Neural cell (in vitro differentiated cells): ENCODE data around the gene PPM1N. TPM values are rescaled to one million over a fixed set of nuclear protein-coding genes. Genes with fewer than 3 reads are reported as not detected.

Experiments used
- H2AFZ ChIP-seq: fragments of 200-600, 300-800 bp; sonication (generic), shearing (Covaris generic); 2 replicates; pipeline ENCODE4 v1.6.0; 2014; ENCODE audit warnings: low read depth, mild to moderate bottlenecking, antibody characterized with exemption, low read length, moderate library complexity
- H3F3A ChIP-seq: fragments of 200-600 bp; shearing (Covaris generic); 2 replicates; pipeline ENCODE4 v1.6.1; 2016; ENCODE audit warnings: mild to moderate bottlenecking, moderate library complexity, mixed read lengths, antibody characterized with exemption, low read length; ENCODE audit not compliant: insufficient read depth, poor library complexity, severe bottlenecking
- H3K27ac ChIP-seq: fragments of 200-600, 300-800 bp; sonication (generic), shearing (Covaris generic); 2 replicates; pipeline ENCODE4 v1.5.1; 2014; ENCODE audit warnings: mild to moderate bottlenecking, low read length, moderate library complexity
- H3K27me3 ChIP-seq: fragments of 300-800, 200-600 bp; sonication (generic), shearing (Covaris generic); 2 replicates; pipeline ENCODE4 v1.6.0; 2014; ENCODE audit warnings: mild to moderate bottlenecking, low read depth, low read length, moderate library complexity; ENCODE audit not compliant: insufficient read depth
- H3K36me3 ChIP-seq: fragments of 300-800, 200-600 bp; sonication (generic), shearing (Covaris generic); 2 replicates; pipeline ENCODE4 v1.5.1; 2014; ENCODE audit warnings: mild to moderate bottlenecking, antibody characterized with exemption, low read length, moderate library complexity; ENCODE audit not compliant: insufficient read depth
- H3K4me2 ChIP-seq: fragments of 300-800, 200-600 bp; sonication (generic), shearing (Covaris generic); 2 replicates; pipeline ENCODE4 v1.6.0; 2014; ENCODE audit warnings: mild to moderate bottlenecking, low read length
- H3K4me3 ChIP-seq: fragments of 300-800, 200-600 bp; sonication (generic), shearing (Covaris generic); 2 replicates; pipeline ENCODE4 v1.5.1; 2014; ENCODE audit warnings: mild to moderate bottlenecking, low read length, moderate library complexity
- H3K79me2 ChIP-seq: fragments of 200-600 bp; shearing (Covaris generic); replicated peaks from 2 replicates; pipeline ENCODE4 v1.6.0; 2014; ENCODE audit warnings: mild to moderate bottlenecking, low read length, moderate library complexity; ENCODE audit not compliant: insufficient read depth
- H3K9ac ChIP-seq: fragments of 300-800, 200-600 bp; sonication (generic), shearing (Covaris generic); 2 replicates; pipeline ENCODE4 v1.6.1; 2016; ENCODE audit warnings: mild to moderate bottlenecking, low read length, mixed read lengths
- H3K9me2 ChIP-seq: fragments of 200-600 bp; shearing (Covaris generic); 2 replicates; pipeline ENCODE4 v1.6.1; 2016; ENCODE audit warnings: mild to moderate bottlenecking, low read length, mixed read lengths; ENCODE audit not compliant: insufficient read depth
- H3K9me3 ChIP-seq: fragments of 200-600, 300-800 bp; sonication (generic), shearing (Covaris generic); 2 replicates; pipeline ENCODE4 v1.6.1; 2016; ENCODE audit warnings: mild to moderate bottlenecking, mixed run types, low read length, moderate library complexity, mixed read lengths
- H4K20me1 ChIP-seq: fragments of 200-600 bp; shearing (Covaris generic); 2 replicates; pipeline ENCODE4 v1.6.1; 2016; ENCODE audit warnings: mild to moderate bottlenecking, mixed run types; ENCODE audit not compliant: insufficient read depth
- EP300 ChIP-seq: fragments of 450-650 bp; conservative IDR thresholded peaks from 2 replicates; pipeline ENCODE4 v1.6.1; 2014; ENCODE audit warnings: antibody characterized with exemption, mild to moderate bottlenecking, moderate library complexity; ENCODE audit not compliant: poor library complexity, severe bottlenecking
- EZH2 ChIP-seq: fragments of 200-600, 300-800 bp; shearing (Covaris generic), sonication (generic); IDR thresholded peaks from 2 replicates; pipeline ENCODE4 v1.6.1; 2014; ENCODE audit warnings: antibody characterized with exemption, low read length, borderline replicate concordance, mild to moderate bottlenecking; ENCODE audit not compliant: insufficient read depth, poor library complexity, severe bottlenecking
- MXI1 ChIP-seq: fragments of 450-650 bp; conservative IDR thresholded peaks from 2 replicates; pipeline ENCODE4 v1.6.1; 2014; ENCODE audit warnings: antibody characterized with exemption, mild to moderate bottlenecking; ENCODE audit not compliant: poor library complexity, severe bottlenecking
- POLR2AphosphoS5 ChIP-seq: IDR thresholded peaks from 2 replicates; pipeline ENCODE4 v1.6.1; 2012
- RAD21 ChIP-seq: fragments of 450-650 bp; conservative IDR thresholded peaks from 2 replicates; pipeline ENCODE4 v1.6.1; 2014; ENCODE audit warnings: antibody characterized with exemption, mild to moderate bottlenecking, moderate library complexity
- SMC3 ChIP-seq: fragments of 450-650 bp; conservative IDR thresholded peaks from 2 replicates; pipeline ENCODE4 v1.6.1; 2014; ENCODE audit warnings: antibody characterized with exemption, mild to moderate bottlenecking, moderate library complexity; ENCODE audit not compliant: poor library complexity
- TAF1 ChIP-seq: IDR thresholded peaks from 2 replicates; pipeline ENCODE4 v1.6.1; 2012; ENCODE audit warnings: low read depth
- polyA plus RNA-seq: library from polyadenylated mRNA; depleted of rRNA; stranded (reverse); fragments of >200 nt; gene quantifications from 2 replicates; pipeline ENCODE4 v1.2.3, GENCODE V29; 2014
- TF ChIP-seq, protein P1 (sequence below): fragments of 450-650 bp; IDR thresholded peaks from 2 replicates; pipeline ENCODE4 v1.5.1; 2014; ENCODE audit warnings: antibody characterized with exemption, mild to moderate bottlenecking, moderate library complexity; ENCODE audit not compliant: poor library complexity, severe bottlenecking
- TF ChIP-seq, protein P2 (sequence below): IDR thresholded peaks from 2 replicates; pipeline ENCODE4 v1.6.1; 2012; ENCODE audit warnings: borderline replicate concordance

Gene PPM1N
- polyA plus RNA-seq, 1 donor from 2014 or later = 1.0 TPM

DNA sequence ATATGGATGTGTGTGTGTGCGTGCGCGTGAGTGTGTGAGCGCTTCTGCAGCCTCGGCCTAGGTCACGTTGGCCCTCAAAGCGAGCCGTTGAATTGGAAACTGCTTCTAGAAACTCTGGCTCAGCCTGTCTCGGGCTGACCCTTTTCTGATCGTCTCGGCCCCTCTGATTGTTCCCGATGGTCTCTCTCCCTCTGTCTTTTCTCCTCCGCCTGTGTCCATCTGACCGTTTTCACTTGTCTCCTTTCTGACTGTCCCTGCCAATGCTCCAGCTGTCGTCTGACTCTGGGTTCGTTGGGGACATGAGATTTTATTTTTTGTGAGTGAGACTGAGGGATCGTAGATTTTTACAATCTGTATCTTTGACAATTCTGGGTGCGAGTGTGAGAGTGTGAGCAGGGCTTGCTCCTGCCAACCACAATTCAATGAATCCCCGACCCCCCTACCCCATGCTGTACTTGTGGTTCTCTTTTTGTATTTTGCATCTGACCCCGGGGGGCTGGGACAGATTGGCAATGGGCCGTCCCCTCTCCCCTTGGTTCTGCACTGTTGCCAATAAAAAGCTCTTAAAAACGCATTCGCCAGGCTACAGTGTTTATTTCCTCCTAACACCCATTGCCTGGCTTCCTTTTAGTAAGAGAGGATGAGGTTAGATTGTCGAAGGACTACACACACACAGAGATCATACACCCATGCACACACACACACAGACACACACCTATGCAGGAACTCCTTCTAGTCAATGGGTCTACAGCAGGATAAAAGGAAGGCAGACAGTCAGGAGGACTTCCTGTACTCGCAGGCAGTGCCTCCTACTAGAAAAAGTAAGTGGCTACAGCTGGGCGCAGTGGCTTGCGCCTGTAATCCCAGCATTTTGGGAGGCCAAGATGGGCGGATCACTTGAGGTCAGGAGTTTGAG lies 23.4 kb upstream of the PPM1N start:
- no peak for TF ChIP-seq SMC3
- TF ChIP-seq, protein P1, sequence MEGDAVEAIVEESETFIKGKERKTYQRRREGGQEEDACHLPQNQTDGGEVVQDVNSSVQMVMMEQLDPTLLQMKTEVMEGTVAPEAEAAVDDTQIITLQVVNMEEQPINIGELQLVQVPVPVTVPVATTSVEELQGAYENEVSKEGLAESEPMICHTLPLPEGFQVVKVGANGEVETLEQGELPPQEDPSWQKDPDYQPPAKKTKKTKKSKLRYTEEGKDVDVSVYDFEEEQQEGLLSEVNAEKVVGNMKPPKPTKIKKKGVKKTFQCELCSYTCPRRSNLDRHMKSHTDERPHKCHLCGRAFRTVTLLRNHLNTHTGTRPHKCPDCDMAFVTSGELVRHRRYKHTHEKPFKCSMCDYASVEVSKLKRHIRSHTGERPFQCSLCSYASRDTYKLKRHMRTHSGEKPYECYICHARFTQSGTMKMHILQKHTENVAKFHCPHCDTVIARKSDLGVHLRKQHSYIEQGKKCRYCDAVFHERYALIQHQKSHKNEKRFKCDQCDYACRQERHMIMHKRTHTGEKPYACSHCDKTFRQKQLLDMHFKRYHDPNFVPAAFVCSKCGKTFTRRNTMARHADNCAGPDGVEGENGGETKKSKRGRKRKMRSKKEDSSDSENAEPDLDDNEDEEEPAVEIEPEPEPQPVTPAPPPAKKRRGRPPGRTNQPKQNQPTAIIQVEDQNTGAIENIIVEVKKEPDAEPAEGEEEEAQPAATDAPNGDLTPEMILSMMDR = no peak
- no peak for TF ChIP-seq EZH2
- no peak for TF ChIP-seq EP300
- no peak for TF ChIP-seq TAF1
- TF ChIP-seq, protein P2, sequence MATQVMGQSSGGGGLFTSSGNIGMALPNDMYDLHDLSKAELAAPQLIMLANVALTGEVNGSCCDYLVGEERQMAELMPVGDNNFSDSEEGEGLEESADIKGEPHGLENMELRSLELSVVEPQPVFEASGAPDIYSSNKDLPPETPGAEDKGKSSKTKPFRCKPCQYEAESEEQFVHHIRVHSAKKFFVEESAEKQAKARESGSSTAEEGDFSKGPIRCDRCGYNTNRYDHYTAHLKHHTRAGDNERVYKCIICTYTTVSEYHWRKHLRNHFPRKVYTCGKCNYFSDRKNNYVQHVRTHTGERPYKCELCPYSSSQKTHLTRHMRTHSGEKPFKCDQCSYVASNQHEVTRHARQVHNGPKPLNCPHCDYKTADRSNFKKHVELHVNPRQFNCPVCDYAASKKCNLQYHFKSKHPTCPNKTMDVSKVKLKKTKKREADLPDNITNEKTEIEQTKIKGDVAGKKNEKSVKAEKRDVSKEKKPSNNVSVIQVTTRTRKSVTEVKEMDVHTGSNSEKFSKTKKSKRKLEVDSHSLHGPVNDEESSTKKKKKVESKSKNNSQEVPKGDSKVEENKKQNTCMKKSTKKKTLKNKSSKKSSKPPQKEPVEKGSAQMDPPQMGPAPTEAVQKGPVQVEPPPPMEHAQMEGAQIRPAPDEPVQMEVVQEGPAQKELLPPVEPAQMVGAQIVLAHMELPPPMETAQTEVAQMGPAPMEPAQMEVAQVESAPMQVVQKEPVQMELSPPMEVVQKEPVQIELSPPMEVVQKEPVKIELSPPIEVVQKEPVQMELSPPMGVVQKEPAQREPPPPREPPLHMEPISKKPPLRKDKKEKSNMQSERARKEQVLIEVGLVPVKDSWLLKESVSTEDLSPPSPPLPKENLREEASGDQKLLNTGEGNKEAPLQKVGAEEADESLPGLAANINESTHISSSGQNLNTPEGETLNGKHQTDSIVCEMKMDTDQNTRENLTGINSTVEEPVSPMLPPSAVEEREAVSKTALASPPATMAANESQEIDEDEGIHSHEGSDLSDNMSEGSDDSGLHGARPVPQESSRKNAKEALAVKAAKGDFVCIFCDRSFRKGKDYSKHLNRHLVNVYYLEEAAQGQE = no peak
- no peak for TF ChIP-seq POLR2AphosphoS5
- TF ChIP-seq MXI1 = no peak
- no peak for TF ChIP-seq RAD21
- Histone ChIP-seq H3K9ac (no peak overlapping the region), H3K79me2 (no peaks in the 10 kb centered on the region), H3K9me3 (no peaks in the 10 kb centered on the region), H3F3A (no peaks in the 10 kb centered on the region), H2AFZ (no peak overlapping the region), H3K27me3 (peaks cover 20% of the 10 kb centered on the region), H3K27ac (no peak overlapping the region), H3K36me3 (no peaks in the 10 kb centered on the region), H3K4me3 (no peak overlapping the region), H3K9me2 (no peaks in the 10 kb centered on the region), H4K20me1 (no peaks in the 10 kb centered on the region), H3K4me2 (no peak overlapping the region)

DNA sequence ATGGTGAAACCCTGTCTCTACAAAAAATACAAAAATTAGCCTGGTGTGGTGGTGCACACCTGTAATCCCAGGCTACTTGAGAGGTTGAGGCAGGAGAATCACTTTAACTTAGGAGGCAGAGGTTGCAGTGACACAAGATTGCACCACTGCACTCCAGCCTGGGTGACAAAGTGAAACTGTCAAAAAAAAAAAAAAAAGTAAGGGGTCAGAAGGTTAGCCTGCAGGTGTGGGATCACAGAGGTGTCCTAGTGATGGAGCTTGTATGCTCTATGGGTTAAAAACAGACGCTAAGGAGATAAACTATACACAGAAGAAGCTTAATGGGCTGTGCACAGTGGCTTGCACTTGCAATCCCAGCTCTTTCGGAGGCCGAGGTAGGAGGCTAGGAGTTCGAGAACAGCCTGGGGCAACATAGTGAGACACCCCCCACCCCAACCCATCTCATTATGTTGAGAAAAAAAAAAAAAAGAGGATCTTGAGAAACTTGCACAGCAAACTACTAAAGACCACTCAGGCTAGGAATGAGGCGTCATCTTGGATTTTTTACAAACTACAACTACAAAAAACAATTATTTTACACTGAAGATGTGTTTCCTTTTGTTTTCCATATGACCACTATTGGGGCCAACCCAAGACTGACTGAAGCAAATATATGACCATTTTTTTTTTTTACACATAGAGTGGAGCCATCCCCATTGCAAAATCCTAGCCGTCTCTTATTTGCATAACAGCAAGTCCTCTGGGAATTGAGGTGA lies 22.5 kb upstream of the PPM1N start:
- Histone ChIP-seq H3K27me3 (peaks cover 20% of the 10 kb centered on the region), H3K4me3 (no peak overlapping the region), H3K9ac (no peak overlapping the region), H2AFZ (no peak overlapping the region), H3K27ac (no peak overlapping the region), H3K9me3 (no peaks in the 10 kb centered on the region), H4K20me1 (no peaks in the 10 kb centered on the region), H3K36me3 (no peaks in the 10 kb centered on the region), H3K4me2 (no peak overlapping the region), H3F3A (no peaks in the 10 kb centered on the region), H3K79me2 (no peaks in the 10 kb centered on the region), H3K9me2 (no peaks in the 10 kb centered on the region)
- TF ChIP-seq, protein P2 = no peak
